WTC11 (cell line): ENCODE measurements around the gene PRICKLE1. TPM values are rescaled to one million over a fixed set of nuclear protein-coding genes. Genes with fewer than 3 reads are reported as not detected.

Experiments used
- ATAC-seq: fragments of 200-7000 bp; cut with Tn5 transposase; 2 replicates; pipeline ENCODE4 v1.10.0; 2021; ENCODE audit warnings: mild to moderate bottlenecking, moderate library complexity
- CTCF ChIA-PET: fragments of 300-600 bp; sonication (Branson Sonifier 250); formaldehyde crosslinking; loops from one replicate; lab custom pipeline; 2021; ENCODE audit warnings: antibody characterized with exemption; lab: Charles Lee
- POLR2A ChIA-PET: fragments of 350-600 bp; sonication (Branson Sonifier 250); formaldehyde crosslinking; loops from one replicate; lab custom pipeline; 2021; ENCODE audit warnings: antibody characterized with exemption; lab: Charles Lee
- DNase-seq: peaks from one replicate; pipeline ENCODE4 v3.0.0; 2021; ENCODE audit warnings: low spot score
- H3K27ac Mint-ChIP-seq: 2 replicates; pipeline ENCODE4 v1.8.0; 2021; ENCODE audit warnings: mixed read lengths
- H3K27me3 Mint-ChIP-seq: 2 replicates; pipeline ENCODE4 v1.8.0; 2021; ENCODE audit warnings: low read depth, mild to moderate bottlenecking, moderate library complexity, mixed read lengths
- H3K36me3 Mint-ChIP-seq: 2 replicates; pipeline ENCODE4 v1.8.0; 2021; ENCODE audit warnings: mixed read lengths
- H3K4me1 Mint-ChIP-seq: 2 replicates; pipeline ENCODE4 v1.8.0; 2022; ENCODE audit warnings: mixed read lengths
- H3K4me3 Mint-ChIP-seq: 2 replicates; pipeline ENCODE4 v1.8.0; 2021; ENCODE audit warnings: mild to moderate bottlenecking, moderate library complexity, mixed read lengths
- H3K9me3 Mint-ChIP-seq: 2 replicates; pipeline ENCODE4 v1.8.0; 2021; ENCODE audit warnings: mixed read lengths
- EMX1 ChIP-seq: fragments of 250-450 bp; sonication (Bioruptor Pico); IDR thresholded peaks from 2 replicates; pipeline ENCODE4 v1.8.0; 2021; ENCODE audit warnings: mild to moderate bottlenecking
- ERG ChIP-seq: fragments of 250-450 bp; sonication (Bioruptor Pico); IDR thresholded peaks from 2 replicates; pipeline ENCODE4 v1.8.0; 2021; ENCODE audit warnings: mild to moderate bottlenecking
- ESRRA ChIP-seq: sonication (generic); formaldehyde crosslinking; IDR thresholded peaks from 2 replicates; pipeline ENCODE4 v1.8.1; 2022; ENCODE audit warnings: mild to moderate bottlenecking, missing genetic modification reagents, borderline replicate concordance
- ETV6 ChIP-seq: sonication (generic); formaldehyde crosslinking; IDR thresholded peaks from 2 replicates; pipeline ENCODE4 v1.8.1; 2022; ENCODE audit warnings: mild to moderate bottlenecking, missing genetic modification reagents
- GTF2I ChIP-seq: fragments of 250-450 bp; sonication (Bioruptor Pico); conservative IDR thresholded peaks from 2 replicates; pipeline ENCODE4 v1.4.0; 2021; ENCODE audit warnings: mild to moderate bottlenecking
- HMGXB4 ChIP-seq: sonication (generic); formaldehyde crosslinking; IDR thresholded peaks from 2 replicates; pipeline ENCODE4 v1.8.1; 2023; ENCODE audit warnings: mild to moderate bottlenecking, moderate library complexity, missing genetic modification reagents
- JAZF1 ChIP-seq: fragments of 250-450 bp; sonication (Bioruptor Pico); IDR thresholded peaks from 2 replicates; pipeline ENCODE4 v1.9.0; 2021; ENCODE audit warnings: moderate library complexity, mild to moderate bottlenecking, inconsistent platforms
- JUN ChIP-seq: sonication (generic); formaldehyde crosslinking; IDR thresholded peaks from 2 replicates; pipeline ENCODE4 v1.8.0; 2023; ENCODE audit warnings: mild to moderate bottlenecking, missing genetic modification reagents
- MAX ChIP-seq: sonication (generic); formaldehyde crosslinking; IDR thresholded peaks from 2 replicates; pipeline ENCODE4 v1.8.0; 2022; ENCODE audit warnings: mild to moderate bottlenecking, missing genetic modification reagents
- MYBL2 ChIP-seq: sonication (generic); formaldehyde crosslinking; IDR thresholded peaks from 2 replicates; pipeline ENCODE4 v1.8.1; 2023; ENCODE audit warnings: mild to moderate bottlenecking, moderate library complexity, missing genetic modification reagents
- NFYB ChIP-seq: sonication (generic); formaldehyde crosslinking; conservative IDR thresholded peaks from 2 replicates; pipeline ENCODE4 v1.8.0; 2022; ENCODE audit warnings: low read depth, missing genetic modification reagents
- SMAD4 ChIP-seq: sonication (generic); formaldehyde crosslinking; IDR thresholded peaks from 2 replicates; pipeline ENCODE4 v1.8.0; 2022; ENCODE audit warnings: mild to moderate bottlenecking, missing genetic modification reagents
- SP1 ChIP-seq: sonication (generic); formaldehyde crosslinking; conservative IDR thresholded peaks from 2 replicates; pipeline ENCODE4 v1.8.1; 2022; ENCODE audit warnings: missing genetic modification reagents
- TEAD1 ChIP-seq: sonication (generic); formaldehyde crosslinking; IDR thresholded peaks from 2 replicates; pipeline ENCODE4 v1.8.0; 2022; ENCODE audit warnings: mild to moderate bottlenecking, missing genetic modification reagents
- TEAD4 ChIP-seq: sonication (generic); formaldehyde crosslinking; IDR thresholded peaks from 2 replicates; pipeline ENCODE4 v1.8.0; 2022; ENCODE audit warnings: mild to moderate bottlenecking, missing genetic modification reagents
- TP53 ChIP-seq: sonication (generic); formaldehyde crosslinking; IDR thresholded peaks from 2 replicates; pipeline ENCODE4 v1.8.1; 2023; ENCODE audit warnings: mild to moderate bottlenecking, missing genetic modification reagents
- ZBTB43 ChIP-seq: sonication (generic); formaldehyde crosslinking; IDR thresholded peaks from 2 replicates; pipeline ENCODE4 v1.8.1; 2023; ENCODE audit warnings: mild to moderate bottlenecking, missing genetic modification reagents
- ZNF121 ChIP-seq: sonication (generic); formaldehyde crosslinking; IDR thresholded peaks from 2 replicates; pipeline ENCODE4 v1.8.0; 2023; ENCODE audit warnings: missing genetic modification reagents
- ZNF219 ChIP-seq: sonication (generic); formaldehyde crosslinking; IDR thresholded peaks from 2 replicates; pipeline ENCODE4 v1.8.0; 2023; ENCODE audit warnings: missing genetic modification reagents, mild to moderate bottlenecking, borderline replicate concordance
- ZNF232 ChIP-seq: sonication (generic); formaldehyde crosslinking; IDR thresholded peaks from 2 replicates; pipeline ENCODE4 v1.8.0; 2022; ENCODE audit warnings: mild to moderate bottlenecking, missing genetic modification reagents
- ZNF281 ChIP-seq: sonication (generic); formaldehyde crosslinking; IDR thresholded peaks from 2 replicates; pipeline ENCODE4 v1.8.0; 2023; ENCODE audit warnings: mild to moderate bottlenecking, missing genetic modification reagents
- ZNF396 ChIP-seq: fragments of 250-450 bp; sonication (Bioruptor Pico); IDR thresholded peaks from 2 replicates; pipeline ENCODE4 v1.8.0; 2021; ENCODE audit warnings: mild to moderate bottlenecking, moderate library complexity, borderline replicate concordance
- ZNF423 ChIP-seq: fragments of 250-450 bp; sonication (Bioruptor Pico); IDR thresholded peaks from 2 replicates; pipeline ENCODE4 v2.1.2; 2022; ENCODE audit warnings: mild to moderate bottlenecking, moderate library complexity
- ZNF425 ChIP-seq: fragments of 250-450 bp; sonication (Bioruptor Pico); conservative IDR thresholded peaks from 2 replicates; pipeline ENCODE4 v1.9.0; 2021; ENCODE audit warnings: mild to moderate bottlenecking
- ZNF671 ChIP-seq: fragments of 250-450 bp; sonication (Bioruptor Pico); IDR thresholded peaks from 2 replicates; pipeline ENCODE4 v1.8.0; 2021; ENCODE audit warnings: mild to moderate bottlenecking
- total RNA-seq: library from RNA; stranded (reverse); gene quantifications from 3 replicates; pipeline ENCODE4 v1.2.3, GENCODE V29; 2021

Gene PRICKLE1
- total RNA-seq, 1 experiment from 2014 or later = 11.7 TPM

- CTCF ChIA-PET = interaction anchor here (0.9 to 1.2 kb wide), 3 partner anchors 71 to 127 kb away, joined by 4 to 7 read pairs (median 4); no protein-coding TSS in a partner anchor
Observed at GRCh38 chr12:42442888-42443287, 146.7 kb downstream of the PRICKLE1 start.

GRCh38 chr12:42442311-42442759, 147.2 kb downstream of the PRICKLE1 start:
- H3K27ac Mint-ChIP-seq = peak overlapping the region; percentile 80
- ATAC-seq = peak; percentile 50
- H3K27me3 Mint-ChIP-seq = no peaks in the 10 kb centered on the region; the same call in 1 of the 2 replicates
- TF ChIP-seq ZBTB43 (no peak), NFYB (CRISPR knock-in tag) (no peak), ZNF121 (no peak), JUN (no peak), HMGXB4 (CRISPR knock-in tag) (no peak), ZNF281 (no peak), SMAD4 (no peak), MAX (no peak), ETV6 (CRISPR knock-in tag) (no peak), TEAD1 (no peak), ZNF396 (CRISPR knock-in tag) (no peak), ESRRA (CRISPR knock-in tag) (no peak), GTF2I (no peak)

More at GRCh38 chr12:42442888-42443287, 146.7 kb downstream of the PRICKLE1 start:
- peaks cover 71% of the 10 kb centered on the region for H3K4me1 Mint-ChIP-seq
- H3K4me3 Mint-ChIP-seq = no peak overlapping the region
- peak overlapping the region; percentile 80 for H3K27ac Mint-ChIP-seq
- H3K9me3 Mint-ChIP-seq = peaks cover 12% of the 10 kb centered on the region
- peaks cover 32% of the 10 kb centered on the region for H3K36me3 Mint-ChIP-seq
- ATAC-seq (no peak), DNase-seq (no peak)
- no peak for TF ChIP-seq ZNF423
- TF ChIP-seq ZNF232 = no peak
- TF ChIP-seq ZNF121 = no peak
- no peak for TF ChIP-seq SP1 (CRISPR knock-in tag)
- no peak for TF ChIP-seq ZNF671 (CRISPR knock-in tag)
- TF ChIP-seq JAZF1 (CRISPR knock-in tag) = no peak
- TF ChIP-seq ZNF425 = no peak
- no peak for TF ChIP-seq TP53 (CRISPR knock-in tag)
- TF ChIP-seq ERG (CRISPR knock-in tag) = no peak
- no peak for TF ChIP-seq MYBL2 (CRISPR knock-in tag)
- no peak for TF ChIP-seq TEAD4 (CRISPR knock-in tag)
- no peak for TF ChIP-seq ZNF219 (CRISPR knock-in tag)
- TF ChIP-seq EMX1 (CRISPR knock-in tag) = no peak
- POLR2A ChIA-PET = interaction anchor here (0.6 kb wide), 1 partner anchor 428 kb away, joined by 5 read pairs; no protein-coding TSS in a partner anchor
- H3K27me3 Mint-ChIP-seq = no peaks in the 10 kb centered on the region; the same call in 1 of the 2 replicates

More at GRCh38 chr12:42442311-42442759, 147.2 kb downstream of the PRICKLE1 start:
- no peak for DNase-seq
- H3K36me3 Mint-ChIP-seq = peaks cover 32% of the 10 kb centered on the region
- peaks cover 12% of the 10 kb centered on the region for H3K9me3 Mint-ChIP-seq
- H3K4me1 Mint-ChIP-seq = peaks cover 66% of the 10 kb centered on the region
- ChIA-PET POLR2A (interaction anchor here (0.6 to 0.8 kb wide), 2 partner anchors 17 to 428 kb away, joined by 3 to 5 read pairs; no protein-coding TSS in a partner anchor), CTCF (interaction anchor here (0.9 to 1.2 kb wide), 3 partner anchors 70 to 128 kb away, joined by 4 to 7 read pairs (median 4); no protein-coding TSS in a partner anchor)
- no peak overlapping the region for H3K4me3 Mint-ChIP-seq
